Nephron progenitor cell (in vitro differentiated cells): ENCODE data around the gene DNAAF3.

Source experiments
- DNase-seq: peaks from one replicate; pipeline ENCODE4 v3.0.0; 2021
- H3K27ac Mint-ChIP-seq: 2 replicates; pipeline ENCODE4 v1.8.0; 2021; ENCODE audit warnings: mild to moderate bottlenecking, moderate library complexity, mixed read lengths
- H3K27me3 Mint-ChIP-seq: 2 replicates; pipeline ENCODE4 v1.8.0; 2021; ENCODE audit warnings: mild to moderate bottlenecking, low read depth, mixed read lengths; ENCODE audit not compliant: poor library complexity
- H3K36me3 Mint-ChIP-seq: 2 replicates; pipeline ENCODE4 v1.8.0; 2021; ENCODE audit warnings: low read depth, mixed read lengths
- H3K4me1 Mint-ChIP-seq: 2 replicates; pipeline ENCODE4 v1.8.0; 2021; ENCODE audit warnings: mixed read lengths
- H3K4me3 Mint-ChIP-seq: 2 replicates; pipeline ENCODE4 v1.8.0; 2021; ENCODE audit warnings: mild to moderate bottlenecking, moderate library complexity, mixed read lengths
- H3K9me3 Mint-ChIP-seq: 2 replicates; pipeline ENCODE4 v1.8.0; 2021; ENCODE audit warnings: mild to moderate bottlenecking, moderate library complexity, mixed read lengths
- CTCF ChIP-seq: fragments of 200-600 bp; sonication (generic); IDR thresholded peaks from 2 replicates; pipeline ENCODE4 v1.5.0; 2021; ENCODE audit warnings: antibody characterized with exemption

Gene DNAAF3

DNA sequence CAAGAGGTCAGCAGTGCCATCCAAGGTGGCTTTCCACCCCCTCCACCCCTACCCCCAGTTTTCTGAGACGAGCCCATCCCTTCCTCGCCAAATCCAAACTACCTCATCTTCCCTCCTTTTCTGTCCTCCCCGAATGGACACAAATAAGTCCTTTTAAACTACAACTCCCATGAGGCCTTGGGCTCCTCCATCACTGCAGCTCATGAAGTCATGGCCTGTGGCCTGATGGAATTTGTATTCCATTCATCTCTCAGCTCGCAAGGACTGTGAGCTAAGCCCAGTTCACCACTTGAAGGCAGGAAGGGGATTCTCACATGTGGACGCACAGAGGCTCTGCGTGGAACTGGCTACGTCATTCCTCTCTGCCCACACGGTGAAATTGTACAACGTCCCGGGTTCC lies 30.4 kb upstream of the DNAAF3 start:
- H3K4me1 Mint-ChIP-seq: no peaks in the 10 kb centered on the region
- H3K9me3 Mint-ChIP-seq: peaks cover 3% of the 10 kb centered on the region
- peaks cover 55% of the 10 kb centered on the region for H3K27me3 Mint-ChIP-seq
- no peaks in the 10 kb centered on the region for H3K36me3 Mint-ChIP-seq
- H3K4me3 Mint-ChIP-seq: no peak overlapping the region
- no peak for TF ChIP-seq CTCF
- H3K27ac Mint-ChIP-seq: no peak overlapping the region
- DNase-seq: no peak

DNA sequence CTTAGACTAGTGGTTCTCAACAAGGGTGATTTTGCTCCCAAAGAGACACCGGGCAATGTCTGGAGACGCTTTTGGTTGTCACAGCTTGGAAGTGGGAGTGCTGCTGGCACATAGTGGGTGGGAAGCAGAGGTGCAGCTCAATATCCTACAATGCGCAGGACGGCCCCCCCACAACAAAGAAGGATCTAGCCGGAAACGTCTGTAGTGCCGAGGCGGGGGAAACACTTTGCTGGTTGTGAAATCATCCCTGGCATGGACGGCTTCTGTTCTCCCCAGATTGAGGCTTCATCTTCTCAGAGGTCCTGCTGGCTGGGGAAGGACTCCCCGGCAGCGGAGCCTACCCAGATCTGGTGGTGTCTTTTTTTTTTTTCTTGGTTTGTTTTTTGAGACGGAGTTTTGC lies 27.1 kb upstream of the DNAAF3 start:
- Mint-ChIP-seq H3K9me3 (no peaks in the 10 kb centered on the region), H3K27ac (no peak overlapping the region), H3K4me3 (no peak overlapping the region), H3K4me1 (no peaks in the 10 kb centered on the region), H3K36me3 (no peaks in the 10 kb centered on the region), H3K27me3 (peaks cover 47% of the 10 kb centered on the region)
- TF ChIP-seq CTCF: no peak
- DNase-seq: no peak

DNA sequence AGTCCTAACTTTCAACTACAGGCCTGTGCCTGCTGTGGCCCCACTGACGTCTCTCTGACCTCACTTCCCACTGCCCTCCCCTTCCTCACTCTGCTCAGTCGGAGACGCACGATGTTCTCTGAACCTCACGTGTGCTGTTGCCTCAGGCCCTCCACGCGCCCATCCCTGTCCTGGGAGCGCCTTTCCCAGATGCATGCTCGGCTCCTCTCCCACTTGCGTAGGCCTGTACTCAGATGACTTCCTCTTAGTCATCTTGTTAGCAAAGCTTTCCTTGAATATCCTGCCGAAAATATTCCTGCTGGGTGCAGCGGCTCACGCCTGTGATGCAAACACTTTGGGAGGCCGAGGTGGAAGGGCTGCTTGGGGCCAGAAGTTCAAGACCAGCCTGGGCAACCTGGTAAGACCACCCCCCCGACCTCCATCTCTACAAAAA lies 23.0 kb upstream of the DNAAF3 start:
- TF ChIP-seq CTCF: no peak
- Mint-ChIP-seq H3K9me3 (no peaks in the 10 kb centered on the region), H3K27ac (no peak overlapping the region), H3K4me3 (no peak overlapping the region), H3K27me3 (peaks cover 78% of the 10 kb centered on the region), H3K36me3 (no peaks in the 10 kb centered on the region), H3K4me1 (no peaks in the 10 kb centered on the region)
- no peak for DNase-seq

DNA sequence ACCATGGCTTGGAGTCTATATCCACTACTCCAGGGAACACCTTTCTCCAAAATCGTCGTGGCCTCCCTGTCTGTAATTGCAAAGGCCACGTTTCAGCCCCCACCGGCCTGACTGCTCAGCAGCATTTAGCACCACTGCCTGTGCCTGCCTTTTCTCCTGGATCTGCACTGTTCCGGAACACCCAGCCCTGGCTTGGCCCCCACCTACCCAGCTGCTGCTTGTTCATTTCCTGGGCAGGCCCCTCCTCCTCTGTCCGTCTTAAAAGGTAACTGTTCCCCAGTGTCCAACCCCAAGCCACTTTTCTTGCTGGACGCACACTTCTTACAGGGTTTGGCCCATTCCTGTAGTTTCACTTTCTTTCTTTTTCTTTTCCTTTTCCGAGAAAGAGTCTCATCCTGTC lies 22.2 kb upstream of the DNAAF3 start:
- peaks cover 78% of the 10 kb centered on the region for H3K27me3 Mint-ChIP-seq

GRCh38 chr19:55186080-55186479 lies 19.7 kb upstream of the DNAAF3 start:
- Mint-ChIP-seq H3K4me3 (no peak overlapping the region), H3K27me3 (peaks cover 83% of the 10 kb centered on the region), H3K36me3 (no peaks in the 10 kb centered on the region), H3K4me1 (no peaks in the 10 kb centered on the region), H3K27ac (no peak overlapping the region), H3K9me3 (no peaks in the 10 kb centered on the region)
- no peak for TF ChIP-seq CTCF
- DNase-seq: no peak

More for the DNA sequence above, 22.2 kb upstream of the DNAAF3 start:
- H3K4me3 Mint-ChIP-seq: no peak overlapping the region
- no peak for TF ChIP-seq CTCF
- no peaks in the 10 kb centered on the region for H3K36me3 Mint-ChIP-seq
- H3K27ac Mint-ChIP-seq: no peak overlapping the region
- DNase-seq: no peak
- no peaks in the 10 kb centered on the region for H3K4me1 Mint-ChIP-seq
- H3K9me3 Mint-ChIP-seq: no peaks in the 10 kb centered on the region

DNA sequence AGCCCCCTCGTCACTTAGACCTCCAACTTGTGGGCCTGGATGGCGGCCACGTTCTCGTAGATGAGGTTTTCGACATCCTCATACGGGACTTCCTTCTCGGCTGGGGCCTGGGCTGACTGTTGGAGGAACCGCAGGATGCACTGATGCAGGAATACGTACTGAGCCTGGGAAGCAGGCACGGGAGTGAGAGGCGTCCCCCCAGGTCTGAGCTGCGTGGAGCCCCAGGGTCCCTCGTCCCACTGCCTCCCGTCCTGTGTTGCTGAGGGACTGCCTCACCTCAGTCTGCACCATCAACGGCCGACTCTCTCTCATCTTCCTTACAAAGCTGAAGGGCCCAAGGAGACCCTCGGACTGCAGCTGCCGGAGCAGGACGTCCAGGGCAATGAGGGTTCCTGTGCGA lies 15.3 kb upstream of the DNAAF3 start:
- H3K9me3 Mint-ChIP-seq: no peaks in the 10 kb centered on the region
- no peak for TF ChIP-seq CTCF
- H3K27ac Mint-ChIP-seq: no peak overlapping the region
- H3K4me3 Mint-ChIP-seq: no peak overlapping the region
- DNase-seq: no peak
- H3K4me1 Mint-ChIP-seq: peaks cover 5% of the 10 kb centered on the region
- peaks cover 98% of the 10 kb centered on the region for H3K27me3 Mint-ChIP-seq
- H3K36me3 Mint-ChIP-seq: no peaks in the 10 kb centered on the region
